Activated naive CD4-positive, alpha-beta T cell treated with anti-CD3 and anti-CD28 coated beads, Interleukin-2, amount 10 ng/mL, durations not matched to agents 7 days and 5 days (primary cell): ENCODE measurements around the gene HOXD1.

Experiments
- CTCF ChIA-PET: fragments of 350-600 bp; sonication (Branson Sonifier 250); formaldehyde crosslinking; loops from one replicate; lab custom pipeline; 2021; ENCODE audit warnings: antibody characterized with exemption; lab: Charles Lee
- DNase-seq: peaks from one replicate; pipeline ENCODE4 v3.0.0-alpha.2; 2020
- H3K27ac Mint-ChIP-seq: one replicate; pipeline ENCODE4 v1.8.0; 2021; ENCODE audit warnings: mild to moderate bottlenecking, moderate library complexity, mixed read lengths
- H3K27me3 Mint-ChIP-seq: one replicate; pipeline ENCODE4 v1.8.0; 2021; ENCODE audit warnings: mild to moderate bottlenecking, mixed read lengths
- H3K36me3 Mint-ChIP-seq: one replicate; pipeline ENCODE4 v1.8.0; 2021; ENCODE audit warnings: mixed read lengths
- H3K4me1 Mint-ChIP-seq: one replicate; pipeline ENCODE4 v1.8.0; 2021; ENCODE audit warnings: mixed read lengths
- H3K4me3 Mint-ChIP-seq: one replicate; pipeline ENCODE4 v1.8.0; 2021; ENCODE audit warnings: mild to moderate bottlenecking, moderate library complexity, mixed read lengths
- H3K9me3 Mint-ChIP-seq: one replicate; pipeline ENCODE4 v1.8.0; 2021; ENCODE audit warnings: mixed read lengths

HOXD1 gene

DNA sequence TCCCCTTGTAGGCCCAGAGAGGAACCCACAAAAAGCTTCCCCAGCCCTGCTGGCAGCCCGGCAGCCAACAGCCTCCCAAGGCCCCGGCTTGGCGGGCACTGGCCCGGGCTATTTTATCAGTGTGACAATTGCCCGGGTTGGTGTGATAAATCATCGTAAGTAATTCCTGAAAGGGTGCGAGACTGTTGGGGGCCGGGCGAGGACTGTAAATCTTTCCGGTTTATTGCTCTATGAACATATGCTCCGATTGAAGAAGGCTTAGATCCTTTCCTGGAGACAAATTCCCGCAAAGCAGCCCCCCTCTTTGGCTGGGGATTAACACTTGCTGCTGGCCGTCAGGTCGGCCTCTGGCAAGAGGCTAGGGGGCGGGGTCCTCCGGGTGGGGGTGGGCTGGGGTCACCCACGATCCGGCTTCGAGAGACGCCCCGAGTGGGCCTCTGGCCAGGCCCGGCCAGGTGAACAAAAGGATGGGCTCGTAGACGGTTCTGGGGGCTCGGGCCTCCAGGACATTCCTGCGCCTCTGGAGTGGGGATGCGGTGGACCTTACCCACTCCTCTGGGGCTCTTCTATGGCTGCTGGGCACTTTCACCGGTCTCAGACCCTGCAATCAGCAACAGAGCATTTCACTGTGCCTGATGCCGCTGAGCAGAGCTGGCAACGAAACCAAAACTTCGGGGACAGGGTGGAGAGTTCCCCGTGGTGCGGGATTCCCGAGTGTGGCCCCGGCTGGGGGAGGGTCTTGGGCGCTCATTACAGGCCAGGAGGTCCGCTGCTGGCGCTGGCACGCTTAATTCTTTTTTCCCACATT, 29.4 kb upstream of the HOXD1 start:
- H3K27ac Mint-ChIP-seq: peak overlapping the region; percentile 19
- peaks cover 5% of the 10 kb centered on the region for H3K4me1 Mint-ChIP-seq
- peaks cover 2% of the 10 kb centered on the region for H3K9me3 Mint-ChIP-seq
- no peak for DNase-seq
- no peak overlapping the region for H3K4me3 Mint-ChIP-seq
- CTCF ChIA-PET: no interaction called here
- peaks cover 98% of the 10 kb centered on the region for H3K27me3 Mint-ChIP-seq
- peaks cover 11% of the 10 kb centered on the region for H3K36me3 Mint-ChIP-seq

GRCh38 chr2:176159663-176160250, 28.7 kb upstream of the HOXD1 start:
- CTCF ChIA-PET: no interaction called here
- H3K27me3 Mint-ChIP-seq: peaks cover 98% of the 10 kb centered on the region
- H3K4me3 Mint-ChIP-seq: no peak overlapping the region
- peaks cover 15% of the 10 kb centered on the region for H3K36me3 Mint-ChIP-seq
- H3K9me3 Mint-ChIP-seq: peaks cover 2% of the 10 kb centered on the region
- DNase-seq: no peak
- no peak overlapping the region for H3K27ac Mint-ChIP-seq
- peaks cover 5% of the 10 kb centered on the region for H3K4me1 Mint-ChIP-seq

GRCh38 chr2:176160251-176160985, 28.1 kb upstream of the HOXD1 start:
- no peak overlapping the region for H3K27ac Mint-ChIP-seq
- H3K4me1 Mint-ChIP-seq: peaks cover 5% of the 10 kb centered on the region
- H3K27me3 Mint-ChIP-seq: peaks cover 98% of the 10 kb centered on the region
- H3K4me3 Mint-ChIP-seq: no peak overlapping the region
- H3K9me3 Mint-ChIP-seq: peaks cover 2% of the 10 kb centered on the region
- peaks cover 15% of the 10 kb centered on the region for H3K36me3 Mint-ChIP-seq
- CTCF ChIA-PET: interaction anchor here (0.7 to 2.5 kb wide), 3 partner anchors 33 to 67 kb away, joined by 3 to 10 read pairs (median 4); no protein-coding TSS in a partner anchor
- DNase-seq: no peak

DNA sequence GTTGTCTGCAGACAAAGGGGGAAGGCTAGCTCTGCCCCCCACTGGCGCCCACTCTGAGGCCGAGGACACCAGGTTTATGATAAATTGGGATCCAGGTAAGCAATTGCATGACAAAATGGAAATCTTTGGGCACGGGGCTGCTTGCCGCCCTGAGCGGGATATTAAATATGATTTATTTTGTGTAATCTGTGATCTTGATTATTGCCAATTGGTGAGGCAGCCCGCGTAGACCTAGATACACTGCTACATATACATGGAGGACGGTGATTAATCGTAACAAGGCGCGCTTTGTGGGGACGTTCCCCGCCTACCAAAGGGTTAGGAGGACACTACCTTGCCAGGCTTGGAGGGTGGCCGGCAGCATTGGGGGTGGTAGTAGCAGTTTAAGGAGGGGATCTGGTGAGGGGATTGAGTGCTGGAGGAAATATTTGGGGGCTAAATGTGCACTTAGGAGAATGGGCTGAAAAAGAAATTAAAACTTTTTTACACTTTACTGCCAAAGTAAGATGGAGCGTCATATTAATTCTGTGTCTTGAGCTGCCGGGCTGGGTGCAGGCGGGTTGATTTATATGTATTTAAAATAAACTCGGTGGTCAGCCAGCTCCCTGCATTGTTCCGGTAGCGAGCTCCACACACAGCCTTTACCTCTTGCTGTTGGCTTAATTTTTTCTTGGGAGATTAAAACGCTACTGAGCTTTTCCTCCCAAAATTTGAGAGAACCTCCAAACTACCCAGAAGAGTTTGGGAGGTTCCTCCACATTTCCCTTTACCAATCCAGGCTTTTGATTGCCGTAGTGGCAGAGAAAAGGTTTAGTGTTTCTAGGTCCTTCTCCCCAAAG, 27.3 kb upstream of the HOXD1 start:
- H3K27ac Mint-ChIP-seq: peak overlapping the region; percentile 14
- H3K4me3 Mint-ChIP-seq: no peak overlapping the region
- no peak for DNase-seq
- peaks cover 98% of the 10 kb centered on the region for H3K27me3 Mint-ChIP-seq
- CTCF ChIA-PET: interaction anchor here (0.6 to 2.5 kb wide), 6 partner anchors 21 to 67 kb away, joined by 3 to 10 read pairs (median 4); no protein-coding TSS in a partner anchor
- peaks cover 5% of the 10 kb centered on the region for H3K4me1 Mint-ChIP-seq
- peaks cover 15% of the 10 kb centered on the region for H3K36me3 Mint-ChIP-seq
- H3K9me3 Mint-ChIP-seq: peaks cover 2% of the 10 kb centered on the region

DNA sequence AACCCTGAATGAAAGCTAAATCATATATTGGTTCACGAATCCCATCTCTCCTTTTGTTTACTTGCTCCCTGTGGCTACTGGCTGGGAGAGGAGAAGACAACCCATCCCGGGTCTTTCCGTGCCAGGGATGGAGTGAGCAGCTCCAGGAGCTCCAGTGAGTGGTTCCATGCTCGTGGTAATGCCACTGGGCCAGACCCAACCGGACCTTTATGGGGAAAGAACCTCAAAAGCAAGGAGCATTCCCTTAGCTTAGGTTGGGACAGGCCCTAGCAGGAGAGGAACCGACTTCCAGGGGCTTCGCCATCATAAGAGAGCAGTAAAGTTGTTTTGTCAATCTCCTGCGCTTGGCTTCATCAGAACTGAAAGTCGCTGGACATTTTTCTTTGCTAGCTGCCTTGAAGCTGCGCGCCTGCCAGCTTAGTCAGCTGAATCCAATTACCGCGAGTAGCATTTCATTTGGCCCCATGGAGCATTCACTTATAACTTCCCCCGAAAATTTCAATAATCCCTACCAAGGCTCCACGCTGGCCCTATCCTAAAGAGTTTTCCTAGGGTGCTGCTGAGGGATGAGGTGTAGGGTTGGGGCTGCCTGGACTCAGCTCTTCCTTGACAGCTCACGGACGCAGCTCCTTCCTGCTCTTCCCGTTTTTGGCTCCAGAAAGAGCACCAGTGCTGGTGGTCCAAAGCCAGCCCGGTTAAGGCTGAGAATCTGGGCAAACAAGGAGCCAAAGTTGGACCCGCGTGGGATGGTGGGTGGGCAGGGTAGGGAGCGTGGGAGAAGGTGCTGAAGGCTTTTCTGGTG, 26.4 kb upstream of the HOXD1 start:
- CTCF ChIA-PET: interaction anchor here (1.0 to 2.5 kb wide), 7 partner anchors 9 to 393 kb away, joined by 3 to 10 read pairs (median 4); no protein-coding TSS in a partner anchor
- Mint-ChIP-seq H3K4me1 (peaks cover 5% of the 10 kb centered on the region), H3K4me3 (no peak overlapping the region), H3K27me3 (peaks cover 99% of the 10 kb centered on the region), H3K9me3 (peaks cover 2% of the 10 kb centered on the region), H3K27ac (peak overlapping the region; percentile 14), H3K36me3 (peaks cover 15% of the 10 kb centered on the region)
- no peak for DNase-seq

GRCh38 chr2:176162911-176163671, 25.4 kb upstream of the HOXD1 start:
- H3K27ac Mint-ChIP-seq: peak overlapping the region; percentile 37
- H3K4me3 Mint-ChIP-seq: no peak overlapping the region
- CTCF ChIA-PET: interaction anchor here (1.0 to 2.5 kb wide), 5 partner anchors 8 to 392 kb away, joined by 3 to 10 read pairs (median 4); no protein-coding TSS in a partner anchor
- H3K9me3 Mint-ChIP-seq: peaks cover 2% of the 10 kb centered on the region
- H3K36me3 Mint-ChIP-seq: peaks cover 15% of the 10 kb centered on the region
- DNase-seq: no peak
- peaks cover 100% of the 10 kb centered on the region for H3K27me3 Mint-ChIP-seq
- peaks cover 5% of the 10 kb centered on the region for H3K4me1 Mint-ChIP-seq

DNA sequence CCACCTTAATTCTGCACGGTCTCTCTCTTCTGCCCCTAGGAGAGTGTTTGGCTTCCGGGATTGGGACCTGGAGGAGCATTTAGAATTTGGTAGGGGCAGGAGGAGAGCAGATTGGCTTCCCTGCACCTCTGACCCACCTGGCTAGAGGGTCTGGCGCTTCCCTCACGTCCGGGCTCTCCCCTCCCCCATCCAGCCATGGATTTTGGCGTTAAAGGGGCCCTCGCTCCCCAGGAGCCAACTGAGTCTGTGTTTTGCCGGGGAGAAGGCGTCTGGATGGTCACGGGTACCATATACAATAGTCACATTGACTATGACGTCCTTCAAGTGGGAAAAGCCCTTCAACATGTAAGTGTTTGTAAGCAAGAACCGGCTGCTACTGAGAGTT, 24.8 kb upstream of the HOXD1 start:
- Mint-ChIP-seq H3K27ac (peak overlapping the region; percentile 53), H3K27me3 (peaks cover 98% of the 10 kb centered on the region), H3K4me1 (peaks cover 2% of the 10 kb centered on the region), H3K9me3 (peaks cover 2% of the 10 kb centered on the region), H3K36me3 (peaks cover 12% of the 10 kb centered on the region), H3K4me3 (no peak overlapping the region)
- CTCF ChIA-PET: no interaction called here
- DNase-seq: no peak

DNA sequence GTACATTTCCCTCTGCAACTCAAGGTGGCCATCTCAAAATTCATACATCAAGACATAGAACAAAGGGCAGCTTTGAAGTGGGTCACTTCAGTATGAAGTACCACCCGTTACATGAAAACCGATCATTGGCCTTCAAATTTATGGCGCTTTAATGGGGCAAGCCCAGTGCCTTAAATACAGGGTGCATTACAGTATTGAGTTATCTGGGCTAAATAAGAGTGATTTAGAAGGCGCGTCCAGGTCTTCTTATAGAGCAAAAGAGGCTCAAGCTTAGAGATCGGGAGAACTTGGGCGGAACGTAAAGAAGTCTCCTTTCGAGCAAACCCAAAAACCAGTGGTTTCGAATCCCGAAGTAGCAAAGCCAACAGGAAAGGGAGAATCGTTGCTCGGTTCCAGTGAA, 24.3 kb upstream of the HOXD1 start:
- peak overlapping the region; percentile 53 for H3K27ac Mint-ChIP-seq

GRCh38 chr2:176164611-176165369, 23.7 kb upstream of the HOXD1 start:
- Mint-ChIP-seq H3K4me1 (peaks cover 2% of the 10 kb centered on the region), H3K36me3 (peaks cover 12% of the 10 kb centered on the region), H3K27ac (peak overlapping the region; percentile 53), H3K4me3 (peak overlapping the region; percentile 5), H3K9me3 (peaks cover 2% of the 10 kb centered on the region), H3K27me3 (peaks cover 98% of the 10 kb centered on the region)
- CTCF ChIA-PET: no interaction called here
- DNase-seq: no peak

More for the DNA sequence above, 24.3 kb upstream of the HOXD1 start:
- H3K4me1 Mint-ChIP-seq: peaks cover 2% of the 10 kb centered on the region
- peaks cover 98% of the 10 kb centered on the region for H3K27me3 Mint-ChIP-seq
- peak overlapping the region; percentile 5 for H3K4me3 Mint-ChIP-seq
- H3K36me3 Mint-ChIP-seq: peaks cover 12% of the 10 kb centered on the region
- peaks cover 2% of the 10 kb centered on the region for H3K9me3 Mint-ChIP-seq
- no peak for DNase-seq
- CTCF ChIA-PET: no interaction called here

DNA sequence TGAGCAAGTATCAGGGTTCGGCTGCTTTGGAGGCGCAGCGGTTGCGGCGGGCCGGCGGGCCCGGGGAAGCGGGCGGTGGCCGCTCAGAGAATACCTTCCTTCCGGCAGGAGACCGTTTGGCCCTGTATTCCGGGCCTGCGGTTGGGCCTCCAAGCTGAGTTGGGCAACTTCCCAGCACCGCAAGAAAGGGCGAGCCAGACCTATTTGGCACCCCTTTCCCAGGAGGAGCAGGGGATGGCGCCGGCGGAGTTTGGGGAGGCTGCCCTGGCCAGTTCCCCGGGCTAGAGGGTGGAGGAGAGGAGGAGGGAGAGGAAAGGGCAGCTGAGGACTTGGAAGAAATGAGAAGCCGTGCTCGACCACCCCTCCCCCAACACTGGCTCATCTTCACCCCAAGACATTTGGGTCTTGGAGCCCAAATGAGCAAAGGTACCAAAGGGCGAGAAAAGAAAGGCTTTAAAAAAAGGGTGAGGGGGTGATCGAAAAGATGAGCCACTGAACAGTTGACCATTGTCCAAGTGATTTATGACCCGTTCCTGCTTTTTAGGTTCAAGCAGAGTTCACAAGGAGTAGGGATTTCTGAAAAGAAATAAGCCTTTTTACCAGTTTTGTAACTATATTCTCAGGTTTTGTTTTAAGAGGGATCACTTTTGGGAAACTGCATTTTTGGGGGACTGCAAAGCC, 23.0 kb upstream of the HOXD1 start:
- H3K9me3 Mint-ChIP-seq: peaks cover 2% of the 10 kb centered on the region
- H3K4me3 Mint-ChIP-seq: no peak overlapping the region
- CTCF ChIA-PET: no interaction called here
- peaks cover 98% of the 10 kb centered on the region for H3K27me3 Mint-ChIP-seq
- DNase-seq: no peak
- no peak overlapping the region for H3K27ac Mint-ChIP-seq
- H3K4me1 Mint-ChIP-seq: peaks cover under 1% of the 10 kb centered on the region
- peaks cover 12% of the 10 kb centered on the region for H3K36me3 Mint-ChIP-seq

- CTCF ChIA-PET: no interaction called here
- Mint-ChIP-seq H3K9me3 (peaks cover 2% of the 10 kb centered on the region), H3K27me3 (peaks cover 98% of the 10 kb centered on the region), H3K4me1 (no peaks in the 10 kb centered on the region), H3K27ac (no peak overlapping the region), H3K36me3 (peaks cover 12% of the 10 kb centered on the region), H3K4me3 (no peak overlapping the region)
- DNase-seq: no peak
Measured at GRCh38 chr2:176166272-176166671, 22.2 kb upstream of the HOXD1 start.
